DND-41 (cell line): ENCODE measurements around the gene MOGAT2.

Source experiments
- ATAC-seq: fragments of 200-7000 bp; cut with Tn5 transposase; 3 replicates; pipeline ENCODE4 v1.9.1; 2021; ENCODE audit warnings: low read depth; ENCODE audit not compliant: insufficient read depth
- DNase-seq: peaks from one replicate; pipeline ENCODE4 v3.0.0-alpha.2; 2020
- H2AFZ ChIP-seq: 2 replicates; pipeline ENCODE4 v1.6.0; 2012; ENCODE audit warnings: low read depth, low read length
- H3K27ac ChIP-seq: 2 replicates; pipeline ENCODE4 v1.5.1; 2012; ENCODE audit warnings: low read length, inconsistent platforms
- H3K27me3 ChIP-seq: fragments of 200-600 bp; sonication (generic); 2 replicates; pipeline ENCODE4 v1.6.0; 2012; ENCODE audit warnings: low read length, mild to moderate bottlenecking, inconsistent platforms; ENCODE audit not compliant: insufficient read depth, poor library complexity
- H3K36me3 ChIP-seq: 2 replicates; pipeline ENCODE4 v1.5.1; 2012; ENCODE audit warnings: low read length, inconsistent platforms; ENCODE audit not compliant: insufficient read depth
- H3K4me1 ChIP-seq: 2 replicates; pipeline ENCODE4 v1.5.1; 2012; ENCODE audit warnings: mild to moderate bottlenecking, low read length; ENCODE audit not compliant: insufficient read depth
- H3K4me2 ChIP-seq: 2 replicates; pipeline ENCODE4 v1.6.0; 2012; ENCODE audit warnings: mild to moderate bottlenecking, moderate library complexity, low read length, inconsistent platforms; ENCODE audit not compliant: insufficient read depth
- H3K4me3 ChIP-seq, 2 experiments: fragments of 200-600 bp in 1 of 2; shearing (Covaris generic) in 1 of 2; 2 replicates each; pipeline ENCODE4 v1.5.1; 2012 to 2016; ENCODE audit warnings: inconsistent platforms in 2 of 2, low read length in 2 of 2, mild to moderate bottlenecking in 2 of 2, low read depth in 1 of 2, moderate library complexity in 1 of 2
- H3K79me2 ChIP-seq: 2 replicates; pipeline ENCODE4 v1.6.0; 2012; ENCODE audit warnings: low read length, inconsistent platforms; ENCODE audit not compliant: insufficient read depth
- H3K9ac ChIP-seq: 2 replicates; pipeline ENCODE4 v1.6.0; 2012; ENCODE audit warnings: low read depth, mild to moderate bottlenecking, inconsistent platforms, low read length, moderate library complexity
- H3K9me3 ChIP-seq: 2 replicates; pipeline ENCODE4 v1.5.1; 2012; ENCODE audit warnings: low read length, moderate library complexity, mild to moderate bottlenecking, inconsistent platforms; ENCODE audit not compliant: insufficient read depth, severe bottlenecking
- H4K20me1 ChIP-seq: 2 replicates; pipeline ENCODE4 v1.6.0; 2012; ENCODE audit warnings: low read length; ENCODE audit not compliant: insufficient read depth
- CTCF ChIP-seq: IDR thresholded peaks from 2 replicates; pipeline ENCODE4 v1.5.1; 2012; ENCODE audit warnings: borderline replicate concordance, low read length, moderate library complexity, mild to moderate bottlenecking; ENCODE audit not compliant: poor library complexity, severe bottlenecking; ENCODE audit errors: extremely low read depth
- EZH2 ChIP-seq: IDR thresholded peaks from 3 replicates; pipeline ENCODE4 v1.6.1; 2012; ENCODE audit warnings: borderline replicate concordance, low read depth, mild to moderate bottlenecking, moderate library complexity, low read length, inconsistent platforms; ENCODE audit not compliant: severe bottlenecking

MOGAT2 gene

GRCh38 chr11:75760243-75760642 is 42.6 kb downstream of the MOGAT2 start:
- Histone ChIP-seq H3K27me3 (peaks cover 5% of the 10 kb centered on the region), H3K9me3 (no peaks in the 10 kb centered on the region), H3K27ac (no peak overlapping the region), H4K20me1 (no peaks in the 10 kb centered on the region), H3K4me3 (no peak overlapping the region), H3K36me3 (no peaks in the 10 kb centered on the region), H3K79me2 (no peaks in the 10 kb centered on the region), H3K4me1 (no peaks in the 10 kb centered on the region), H2AFZ (no peak overlapping the region), H3K4me2 (no peak overlapping the region), H3K9ac (no peak overlapping the region)
- no peak for TF ChIP-seq CTCF
- ATAC-seq (no peak), DNase-seq (no peak)

DNA sequence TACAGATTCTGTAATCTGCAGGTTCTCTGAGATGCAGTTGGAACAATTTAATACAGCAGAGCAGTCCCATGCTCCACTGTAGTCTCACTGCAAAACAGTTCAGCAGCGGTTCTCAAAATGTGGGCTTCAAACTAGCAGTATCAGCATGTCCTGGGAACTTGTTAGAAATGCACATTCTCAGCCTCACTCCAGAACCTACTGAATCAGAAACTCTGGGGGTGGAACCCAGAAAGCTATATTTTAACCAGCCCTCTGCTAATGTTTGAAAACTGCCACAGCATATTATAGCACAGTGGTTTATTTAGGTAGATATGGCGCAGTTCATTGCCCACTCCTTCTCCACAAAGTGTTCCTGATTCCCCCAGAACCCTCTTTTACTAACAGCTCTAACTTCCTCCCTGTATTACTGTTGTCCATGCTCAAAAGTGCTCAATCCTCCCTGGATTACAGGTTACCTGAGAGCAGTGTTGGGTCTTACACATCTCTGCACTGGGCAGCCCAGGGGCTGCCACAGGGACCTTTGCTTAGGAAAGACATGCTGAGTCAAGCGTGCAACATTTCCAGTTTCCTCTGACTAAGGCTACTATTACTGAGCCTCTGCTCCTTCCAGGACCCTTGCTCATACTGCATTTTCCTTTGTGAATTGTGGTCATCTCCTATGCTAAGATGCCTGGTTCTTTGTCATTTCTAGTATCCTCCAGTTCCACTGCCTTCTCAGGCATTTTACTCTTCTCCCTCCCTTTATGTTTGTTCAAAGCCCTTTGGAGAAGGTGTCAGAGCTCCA is 43.3 kb downstream of the MOGAT2 start:
- peaks cover 5% of the 10 kb centered on the region for H3K27me3 ChIP-seq
- H3K9ac ChIP-seq: no peak overlapping the region
- H3K4me3 ChIP-seq: no peak overlapping the region
- H3K4me2 ChIP-seq: no peak overlapping the region
- H4K20me1 ChIP-seq: no peaks in the 10 kb centered on the region
- H3K36me3 ChIP-seq: no peaks in the 10 kb centered on the region
- TF ChIP-seq CTCF (no peak), EZH2 (no peak)
- DNase-seq (no peak), ATAC-seq (no peak)
- H3K4me1 ChIP-seq: no peaks in the 10 kb centered on the region
- H3K9me3 ChIP-seq: no peaks in the 10 kb centered on the region
- H3K79me2 ChIP-seq: no peaks in the 10 kb centered on the region
- H2AFZ ChIP-seq: no peak overlapping the region
- H3K27ac ChIP-seq: no peak overlapping the region

GRCh38 chr11:75762158-75762557 is 44.5 kb downstream of the MOGAT2 start:
- Histone ChIP-seq H3K36me3 (no peaks in the 10 kb centered on the region), H3K4me1 (no peaks in the 10 kb centered on the region), H3K4me3 (no peak overlapping the region), H3K4me2 (no peak overlapping the region), H3K79me2 (no peaks in the 10 kb centered on the region), H3K9me3 (no peaks in the 10 kb centered on the region), H3K9ac (no peak overlapping the region), H3K27ac (no peak overlapping the region), H4K20me1 (no peaks in the 10 kb centered on the region), H3K27me3 (peaks cover 5% of the 10 kb centered on the region), H2AFZ (no peak overlapping the region)
- ATAC-seq: no peak
- DNase-seq: no peak
- TF ChIP-seq EZH2: no peak
- TF ChIP-seq CTCF: no peak

- H3K9me3 ChIP-seq: no peaks in the 10 kb centered on the region
- ATAC-seq: no peak
- no peaks in the 10 kb centered on the region for H3K4me1 ChIP-seq
- H3K36me3 ChIP-seq: no peaks in the 10 kb centered on the region
- H3K4me3 ChIP-seq: no peak overlapping the region
- H4K20me1 ChIP-seq: no peaks in the 10 kb centered on the region
- H3K27me3 ChIP-seq: peaks cover 2% of the 10 kb centered on the region
- H3K27ac ChIP-seq: no peak overlapping the region
- H3K79me2 ChIP-seq: no peaks in the 10 kb centered on the region
- H2AFZ ChIP-seq: no peak overlapping the region
- no peak overlapping the region for H3K9ac ChIP-seq
- no peak for DNase-seq
- TF ChIP-seq CTCF (no peak), EZH2 (no peak)
- H3K4me2 ChIP-seq: no peak overlapping the region
Observed at GRCh38 chr11:75762885-75763284, 45.2 kb downstream of the MOGAT2 start.
